Measurements from ENCODE around the gene CNTNAP2. TPM values are rescaled to one million over a fixed set of nuclear protein-coding genes. Genes with fewer than 3 reads are reported as not detected.

Gene CNTNAP2
- total RNA-seq, 3 donors from 2014 or later (not counting 1 experiment from before 2014, with no cell fraction given), result 0.18 to 1.1 TPM; not detected in 1

DNA sequence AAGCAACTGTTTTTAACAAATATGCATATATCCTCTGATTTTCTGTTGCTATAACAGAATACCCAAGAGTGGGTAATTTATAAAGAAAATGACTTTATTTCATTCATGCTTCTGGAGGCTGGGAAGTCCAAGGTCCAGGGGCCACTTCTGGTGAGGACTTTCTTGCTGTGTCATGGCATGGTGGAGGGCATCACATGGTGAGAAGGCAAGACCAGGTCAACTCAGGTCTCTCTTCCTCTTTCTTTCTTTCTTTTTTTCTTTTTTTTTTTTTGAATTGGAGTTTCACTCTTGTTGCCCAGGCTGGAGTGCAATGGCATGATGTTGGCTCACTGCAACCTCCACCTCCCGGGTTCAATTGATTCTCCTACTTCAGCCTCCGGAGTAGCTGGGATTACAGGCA is 2170.9 kb downstream of the CNTNAP2 start:
- no peak overlapping the region for H3K4me3 ChIP-seq (ENCODE audit: low read length)
- ATAC-seq (no peak), DNase-seq (no peak)
- WGBS (ENCODE audit: insufficient coverage), result 86% methylated on average over 2 of the region's 2 CpGs
- H3K27ac Mint-ChIP-seq, result no peak overlapping the region
- no peaks in the 10 kb centered on the region for H3K9me3 Mint-ChIP-seq
- peaks cover 7% of the 10 kb centered on the region in 2 donors for H3K27me3 Mint-ChIP-seq (ENCODE audit: low read depth in 2 of 2)
- no peak overlapping the region for H3K4me3 Mint-ChIP-seq
- intact Hi-C loops (cut with micrococcal nuclease), result no loop called here
- H3K36me3 ChIP-seq (ENCODE audit: control insufficient read depth, insufficient read depth, low read length), result no peaks in the 10 kb centered on the region
- H3K36me3 Mint-ChIP-seq, result no peaks in the 10 kb centered on the region
- H3K9me3 ChIP-seq (ENCODE audit: control insufficient read depth, insufficient read depth, low read length), result no peaks in the 10 kb centered on the region
- H3K27me3 ChIP-seq (ENCODE audit: control insufficient read depth, insufficient read depth, low read length), result no peaks in the 10 kb centered on the region
- no peaks in the 10 kb centered on the region for H3K4me1 ChIP-seq (ENCODE audit: control insufficient read depth, insufficient read depth, low read length)
- no peaks in the 10 kb centered on the region for H3K4me1 Mint-ChIP-seq
- TF ChIP-seq, protein P1, sequence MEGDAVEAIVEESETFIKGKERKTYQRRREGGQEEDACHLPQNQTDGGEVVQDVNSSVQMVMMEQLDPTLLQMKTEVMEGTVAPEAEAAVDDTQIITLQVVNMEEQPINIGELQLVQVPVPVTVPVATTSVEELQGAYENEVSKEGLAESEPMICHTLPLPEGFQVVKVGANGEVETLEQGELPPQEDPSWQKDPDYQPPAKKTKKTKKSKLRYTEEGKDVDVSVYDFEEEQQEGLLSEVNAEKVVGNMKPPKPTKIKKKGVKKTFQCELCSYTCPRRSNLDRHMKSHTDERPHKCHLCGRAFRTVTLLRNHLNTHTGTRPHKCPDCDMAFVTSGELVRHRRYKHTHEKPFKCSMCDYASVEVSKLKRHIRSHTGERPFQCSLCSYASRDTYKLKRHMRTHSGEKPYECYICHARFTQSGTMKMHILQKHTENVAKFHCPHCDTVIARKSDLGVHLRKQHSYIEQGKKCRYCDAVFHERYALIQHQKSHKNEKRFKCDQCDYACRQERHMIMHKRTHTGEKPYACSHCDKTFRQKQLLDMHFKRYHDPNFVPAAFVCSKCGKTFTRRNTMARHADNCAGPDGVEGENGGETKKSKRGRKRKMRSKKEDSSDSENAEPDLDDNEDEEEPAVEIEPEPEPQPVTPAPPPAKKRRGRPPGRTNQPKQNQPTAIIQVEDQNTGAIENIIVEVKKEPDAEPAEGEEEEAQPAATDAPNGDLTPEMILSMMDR (IDR thresholded peaks at IDR 0.05), result no peak
- no peak overlapping the region for H3K27ac ChIP-seq (ENCODE audit: low read length)

DNA sequence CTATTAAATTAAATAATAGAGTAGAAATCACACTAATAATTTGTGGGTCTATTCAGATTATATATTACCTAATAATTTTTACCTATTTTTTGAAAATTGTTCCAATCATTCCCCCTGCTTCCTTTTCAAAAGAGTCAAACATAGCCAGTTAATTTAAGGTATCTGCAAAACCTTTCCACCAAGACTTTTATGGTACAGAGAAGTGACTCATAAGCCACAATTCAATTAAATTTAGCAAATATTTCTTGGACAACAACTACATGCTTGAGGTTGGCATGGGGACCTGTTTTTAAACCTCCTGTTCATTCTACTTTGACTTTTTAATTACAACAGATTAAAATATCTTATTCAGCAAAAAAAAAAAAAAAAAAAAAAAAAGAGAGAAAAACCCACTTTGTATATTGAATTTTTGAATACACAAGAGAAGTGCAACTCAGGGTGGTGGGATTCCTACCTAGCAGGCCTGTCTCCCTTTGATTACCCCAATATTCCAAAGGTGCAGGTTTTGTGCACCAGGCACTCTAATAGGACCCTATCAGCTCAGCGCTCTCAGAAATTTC is 2172.1 kb downstream of the CNTNAP2 start:
- DNase-seq, result no peak
- Mint-ChIP-seq H3K36me3 (no peaks in the 10 kb centered on the region), H3K4me3 (no peak overlapping the region), H3K27ac (no peak overlapping the region), H3K4me1 (no peaks in the 10 kb centered on the region), H3K9me3 (no peaks in the 10 kb centered on the region), H3K27me3 (ENCODE audit: low read depth in 2 of 2) (peaks cover 7% of the 10 kb centered on the region in 2 donors)
- no peak overlapping the region for H3K4me3 ChIP-seq (ENCODE audit: low read length)
- 94% methylated on average over 1 of the region's 1 CpG for WGBS (ENCODE audit: insufficient coverage)
- no peaks in the 10 kb centered on the region for H3K4me1 ChIP-seq (ENCODE audit: control insufficient read depth, insufficient read depth, low read length)
- H3K27me3 ChIP-seq (ENCODE audit: control insufficient read depth, insufficient read depth, low read length), result no peaks in the 10 kb centered on the region
- no peaks in the 10 kb centered on the region for H3K36me3 ChIP-seq (ENCODE audit: control insufficient read depth, insufficient read depth, low read length)
- no peaks in the 10 kb centered on the region for H3K9me3 ChIP-seq (ENCODE audit: control insufficient read depth, insufficient read depth, low read length)
- no peak overlapping the region for H3K27ac ChIP-seq (ENCODE audit: low read length)
- intact Hi-C loops (cut with micrococcal nuclease), result no loop called here
- TF ChIP-seq, protein P1 (IDR thresholded peaks at IDR 0.05), result no peak
- ATAC-seq, result no peak

DNA sequence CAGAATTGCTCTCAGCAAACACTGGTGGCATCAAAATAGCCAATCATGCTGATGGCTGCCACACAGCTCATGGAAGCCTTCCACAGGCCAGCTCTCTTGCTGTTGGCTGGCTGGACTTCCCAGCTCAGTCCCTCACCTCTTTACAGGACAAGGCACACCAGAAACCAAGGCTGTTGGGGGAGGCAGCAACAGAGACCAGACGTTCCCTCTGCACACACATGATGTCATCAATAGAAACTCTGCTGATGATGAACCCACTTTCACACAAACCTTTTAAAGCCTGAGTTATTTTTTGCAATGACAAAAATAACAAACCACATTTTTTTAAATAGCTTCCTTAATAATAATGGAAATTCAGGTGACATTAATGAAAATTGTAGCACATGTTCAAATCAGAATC is 2173.0 kb downstream of the CNTNAP2 start:
- Histone ChIP-seq H3K9me3 (ENCODE audit: control insufficient read depth, insufficient read depth, low read length) (no peaks in the 10 kb centered on the region), H3K4me1 (ENCODE audit: control insufficient read depth, insufficient read depth, low read length) (no peaks in the 10 kb centered on the region), H3K36me3 (ENCODE audit: control insufficient read depth, insufficient read depth, low read length) (no peaks in the 10 kb centered on the region), H3K4me3 (ENCODE audit: low read length) (no peak overlapping the region), H3K27me3 (ENCODE audit: control insufficient read depth, insufficient read depth, low read length) (no peaks in the 10 kb centered on the region), H3K27ac (ENCODE audit: low read length) (no peak overlapping the region)
- Mint-ChIP-seq H3K4me1 (no peaks in the 10 kb centered on the region), H3K27me3 (ENCODE audit: low read depth in 2 of 2) (peaks cover 2 to 7% of the 10 kb centered on the region in 2 donors), H3K27ac (no peak overlapping the region), H3K9me3 (no peaks in the 10 kb centered on the region), H3K36me3 (no peaks in the 10 kb centered on the region), H3K4me3 (no peak overlapping the region)
- TF ChIP-seq, protein P1 (IDR thresholded peaks at IDR 0.05), result no peak
- DNase-seq (no peak), ATAC-seq (no peak)
- intact Hi-C loops (cut with micrococcal nuclease), result no loop called here
- 40% methylated on average over 1 of the region's 1 CpG for WGBS (ENCODE audit: insufficient coverage)

DNA sequence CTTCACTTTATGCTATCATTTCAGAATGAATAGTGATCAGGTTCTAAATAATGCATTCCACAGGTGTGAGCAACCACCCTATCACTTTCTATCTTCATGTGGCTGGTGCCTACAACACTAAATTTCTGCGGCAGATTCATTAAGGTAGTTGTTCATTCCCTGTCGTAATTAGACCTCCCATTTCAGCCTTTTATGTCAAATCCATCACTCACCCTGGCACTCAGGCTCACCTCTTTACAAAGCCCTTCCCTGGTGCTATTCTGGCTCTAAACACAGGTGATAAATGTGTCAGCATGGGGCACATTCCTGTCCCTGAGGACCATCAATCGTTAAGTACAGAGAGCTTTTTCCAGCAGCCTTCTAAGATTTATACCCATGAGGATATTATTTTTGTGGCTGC is 2173.9 kb downstream of the CNTNAP2 start:
- H3K36me3 Mint-ChIP-seq, result no peaks in the 10 kb centered on the region
- no peak overlapping the region for H3K4me3 Mint-ChIP-seq
- Histone ChIP-seq H3K27me3 (ENCODE audit: control insufficient read depth, insufficient read depth, low read length) (no peaks in the 10 kb centered on the region), H3K27ac (ENCODE audit: low read length) (no peak overlapping the region), H3K36me3 (ENCODE audit: control insufficient read depth, insufficient read depth, low read length) (no peaks in the 10 kb centered on the region), H3K9me3 (ENCODE audit: control insufficient read depth, insufficient read depth, low read length) (no peaks in the 10 kb centered on the region), H3K4me3 (ENCODE audit: low read length) (no peak overlapping the region), H3K4me1 (ENCODE audit: control insufficient read depth, insufficient read depth, low read length) (no peaks in the 10 kb centered on the region)
- peaks cover 2 to 7% of the 10 kb centered on the region in 2 donors for H3K27me3 Mint-ChIP-seq (ENCODE audit: low read depth in 2 of 2)
- TF ChIP-seq, protein P1 (IDR thresholded peaks at IDR 0.05), result no peak
- no peaks in the 10 kb centered on the region for H3K9me3 Mint-ChIP-seq
- no peak overlapping the region for H3K27ac Mint-ChIP-seq
- no peak for ATAC-seq
- intact Hi-C loops (cut with micrococcal nuclease), result no loop called here
- 91% methylated on average over 3 of the region's 3 CpGs for WGBS (ENCODE audit: insufficient coverage)
- DNase-seq, result no peak
- H3K4me1 Mint-ChIP-seq, result no peaks in the 10 kb centered on the region

Measured in natural killer cell (primary cell).